A549 (cell line): Measurements from ENCODE around the gene PCNX4.

ENCODE experiments used
- CBX2 ChIP-seq: fragments of 200-600 bp; sonication (generic); IDR thresholded peaks from 2 replicates; pipeline ENCODE4 v1.6.1; 2016; ENCODE audit warnings: low read depth, mild to moderate bottlenecking, borderline replicate concordance
- CTCF ChIP-seq: fragments of >200 bp; sonication (Bioruptor Twin); formaldehyde crosslinking; IDR thresholded peaks from 3 replicates; pipeline ENCODE4 v1.5.1; 2016
- EHF ChIP-seq: fragments of 250-450 bp; sonication (Bioruptor Pico); IDR thresholded peaks from 2 replicates; pipeline ENCODE4 v1.5.0; 2020; ENCODE audit warnings: mild to moderate bottlenecking
- GATA3 ChIP-seq: IDR thresholded peaks from 2 replicates; pipeline ENCODE4 v1.6.1; 2012; ENCODE audit warnings: borderline replicate concordance
- HOXB13 ChIP-seq: fragments of 250-450 bp; sonication (Bioruptor Pico); IDR thresholded peaks from 2 replicates; pipeline ENCODE4 v1.5.0; 2020; ENCODE audit warnings: low read depth, mild to moderate bottlenecking, moderate library complexity
- JUNB ChIP-seq: fragments of >200 bp; sonication (Bioruptor Twin); formaldehyde crosslinking; IDR thresholded peaks from 2 replicates; pipeline ENCODE4 v1.6.1; 2016
- MAFK ChIP-seq: fragments of 450-650 bp; IDR thresholded peaks from 2 replicates; pipeline ENCODE4 v1.6.1; 2014; ENCODE audit not compliant: partially characterized antibody
- MAX ChIP-seq: IDR thresholded peaks from 2 replicates; pipeline ENCODE4 v1.6.1; 2012
- MYC ChIP-seq: IDR thresholded peaks from 2 replicates; pipeline ENCODE4 v1.6.1; 2012; ENCODE audit warnings: mild to moderate bottlenecking, inconsistent platforms, low read length, improper control_type of control experiment, borderline replicate concordance
- PHF8 ChIP-seq: fragments of 200-600 bp; sonication (generic); IDR thresholded peaks from 2 replicates; pipeline ENCODE4 v1.6.1; 2016; ENCODE audit warnings: low read depth, mild to moderate bottlenecking, antibody characterized with exemption, moderate library complexity, borderline replicate concordance
- POLR2A ChIP-seq: IDR thresholded peaks from 2 replicates; pipeline ENCODE4 v1.6.1; 2012; ENCODE audit warnings: mild to moderate bottlenecking, low read length
- RAD21 ChIP-seq, 2 experiments: fragments of >200 bp in 1 of 2; sonication (Bioruptor Twin) in 1 of 2; formaldehyde crosslinking in 1 of 2; IDR thresholded peaks in 1 of 2; conservative IDR thresholded peaks in 1 of 2; 2 replicates in 1 of 2; 3 replicates in 1 of 2; pipeline ENCODE4 v1.6.1; 2012 to 2018; ENCODE audit warnings: inconsistent platforms in 1 of 2
- RCOR1 ChIP-seq: fragments of 150-350 bp; IDR thresholded peaks from 2 replicates; pipeline ENCODE4 v1.6.1; 2014; ENCODE audit warnings: antibody characterized with exemption, low read length, low read depth
- RFX5 ChIP-seq: fragments of 450-650 bp; IDR thresholded peaks from 2 replicates; pipeline ENCODE4 v1.7.1; 2014; ENCODE audit warnings: antibody characterized with exemption, mild to moderate bottlenecking, moderate library complexity

GRCh38 chr14:60165547-60165876, 73.8 kb downstream of the PCNX4 start:
- TF ChIP-seq POLR2A: no peak
- TF ChIP-seq HOXB13: no peak
- no peak for TF ChIP-seq MAFK
- TF ChIP-seq CTCF: no peak
- no peak for TF ChIP-seq RFX5
- no peak for TF ChIP-seq MYC
- no peak for TF ChIP-seq RCOR1
- TF ChIP-seq CBX2: no peak
- TF ChIP-seq GATA3: no peak
- TF ChIP-seq EHF (CRISPR knock-in tag): no peak
- no peak for TF ChIP-seq JUNB
- no peak for TF ChIP-seq PHF8
- TF ChIP-seq MAX: no peak; the same call in 1 of the 2 replicates
- no peak for TF ChIP-seq RAD21 (conservative IDR thresholded peaks at IDR 0.05 in 1 of 2, IDR thresholded peaks at IDR 0.05 in 1 of 2)
